Suprapubic skin (tissue), 4 donors: ENCODE data around the gene C11orf68.

Source experiments
- POLR2A ChIP-seq, 2 donors: fragments of 450-650 bp; IDR thresholded peaks; one replicate each; pipeline ENCODE4 v1.6.1; 2017; ENCODE audit warnings: antibody characterized with exemption in 2 of 2, mild to moderate bottlenecking in 2 of 2, moderate library complexity in 2 of 2
- POLR2AphosphoS5 ChIP-seq, 3 donors: sonication (generic); formaldehyde crosslinking; IDR thresholded peaks; one replicate each; pipeline ENCODE4 v1.6.1; 2017; ENCODE audit warnings: antibody characterized with exemption in 3 of 3
- TF ChIP-seq, protein P1 (sequence below), 2 donors: fragments of 200-600 bp in 1 of 2; fragments of 450-650 bp in 1 of 2; sonication (generic) in 1 of 2; IDR thresholded peaks; one replicate each; pipeline ENCODE4 v1.5.1; 2016 to 2019; ENCODE audit warnings: antibody characterized with exemption in 2 of 2, mild to moderate bottlenecking in 1 of 2, moderate library complexity in 1 of 2

DNA sequence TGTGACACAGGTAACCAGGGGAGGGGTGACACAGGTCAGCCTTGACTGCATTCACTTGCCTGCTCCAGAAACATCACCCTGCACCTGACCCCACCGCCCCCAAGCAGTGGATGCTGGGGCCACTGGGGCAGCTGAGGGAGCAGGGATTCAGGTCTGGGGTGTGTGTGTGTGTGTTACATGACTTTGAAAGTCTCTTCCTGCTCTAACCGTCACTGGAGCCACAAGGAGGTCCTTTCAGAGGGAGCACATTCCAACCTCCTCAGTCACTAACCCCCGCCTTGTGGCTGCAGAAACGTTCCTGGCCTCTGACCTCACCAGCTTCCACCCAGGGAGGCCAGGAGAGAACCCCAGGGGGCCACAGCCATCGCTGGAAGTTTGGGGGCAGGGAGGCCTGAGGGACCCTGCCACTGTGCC, 15.8 kb downstream of the C11orf68 start:
- TF ChIP-seq, protein P1, sequence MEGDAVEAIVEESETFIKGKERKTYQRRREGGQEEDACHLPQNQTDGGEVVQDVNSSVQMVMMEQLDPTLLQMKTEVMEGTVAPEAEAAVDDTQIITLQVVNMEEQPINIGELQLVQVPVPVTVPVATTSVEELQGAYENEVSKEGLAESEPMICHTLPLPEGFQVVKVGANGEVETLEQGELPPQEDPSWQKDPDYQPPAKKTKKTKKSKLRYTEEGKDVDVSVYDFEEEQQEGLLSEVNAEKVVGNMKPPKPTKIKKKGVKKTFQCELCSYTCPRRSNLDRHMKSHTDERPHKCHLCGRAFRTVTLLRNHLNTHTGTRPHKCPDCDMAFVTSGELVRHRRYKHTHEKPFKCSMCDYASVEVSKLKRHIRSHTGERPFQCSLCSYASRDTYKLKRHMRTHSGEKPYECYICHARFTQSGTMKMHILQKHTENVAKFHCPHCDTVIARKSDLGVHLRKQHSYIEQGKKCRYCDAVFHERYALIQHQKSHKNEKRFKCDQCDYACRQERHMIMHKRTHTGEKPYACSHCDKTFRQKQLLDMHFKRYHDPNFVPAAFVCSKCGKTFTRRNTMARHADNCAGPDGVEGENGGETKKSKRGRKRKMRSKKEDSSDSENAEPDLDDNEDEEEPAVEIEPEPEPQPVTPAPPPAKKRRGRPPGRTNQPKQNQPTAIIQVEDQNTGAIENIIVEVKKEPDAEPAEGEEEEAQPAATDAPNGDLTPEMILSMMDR (IDR thresholded peaks at IDR 0.05): no peak
- TF ChIP-seq POLR2A (IDR thresholded peaks at IDR 0.05) (no peak), POLR2AphosphoS5 (IDR thresholded peaks at IDR 0.05) (no peak)
